GM23338 (cell line): Measurements from ENCODE around the gene AGXT2. TPM values are rescaled to one million over a fixed set of nuclear protein-coding genes. Genes with fewer than 3 reads are reported as not detected.

Experiments
- ATAC-seq: fragments of 200-7000 bp; cut with Tn5 transposase; 3 replicates; pipeline ENCODE4 v1.9.1; 2020
- DNase-seq: peaks from one replicate; pipeline ENCODE4 v3.0.0-alpha.2; 2015; ENCODE audit warnings: low spot score
- H2AFZ ChIP-seq: fragments of 200-600 bp; sonication (generic); 2 replicates; pipeline ENCODE4 v1.8.0; 2016; ENCODE audit warnings: antibody characterized with exemption, mild to moderate bottlenecking, moderate library complexity
- H3F3A ChIP-seq: fragments of 200-600 bp; sonication (generic); replicated peaks from 2 replicates; pipeline ENCODE4 v1.8.0; 2017; ENCODE audit warnings: antibody characterized with exemption, mixed run types, low read depth
- H3K27ac ChIP-seq: fragments of 200-600 bp; sonication (generic); 2 replicates; pipeline ENCODE4 v1.6.1; 2016; ENCODE audit warnings: low read depth
- H3K27me3 ChIP-seq: fragments of 200-600 bp; sonication (generic); 2 replicates; pipeline ENCODE4 v1.8.0; 2016; ENCODE audit warnings: mild to moderate bottlenecking, mixed run types, moderate library complexity; ENCODE audit not compliant: insufficient read depth
- H3K36me3 ChIP-seq: fragments of 200-600 bp; sonication (generic); 2 replicates; pipeline ENCODE4 v1.8.0; 2016; ENCODE audit warnings: mild to moderate bottlenecking; ENCODE audit not compliant: insufficient read depth
- H3K4me1 ChIP-seq: fragments of 200-600 bp; sonication (generic); 2 replicates; pipeline ENCODE4 v1.8.0; 2016; ENCODE audit warnings: mild to moderate bottlenecking, moderate library complexity; ENCODE audit not compliant: insufficient read depth
- H3K4me2 ChIP-seq: fragments of 200-600 bp; sonication (generic); 2 replicates; pipeline ENCODE4 v1.7.1; 2017; ENCODE audit warnings: mixed run types
- H3K4me3 ChIP-seq: fragments of 200-600 bp; sonication (generic); 2 replicates; pipeline ENCODE4 v1.6.1; 2016; ENCODE audit warnings: mixed run types
- H3K79me2 ChIP-seq: fragments of 200-600 bp; sonication (generic); replicated peaks from 2 replicates; pipeline ENCODE4 v1.8.0; 2017; ENCODE audit warnings: mild to moderate bottlenecking; ENCODE audit not compliant: insufficient read depth
- H3K9me2 ChIP-seq: fragments of 200-600 bp; sonication (generic); 2 replicates; pipeline ENCODE4 v1.8.0; 2017; ENCODE audit not compliant: insufficient read depth
- H4K20me1 ChIP-seq: fragments of 200-600 bp; sonication (generic); replicated peaks from 2 replicates; pipeline ENCODE4 v1.8.0; 2017; ENCODE audit warnings: mild to moderate bottlenecking; ENCODE audit not compliant: insufficient read depth
- H3K27ac Mint-ChIP-seq: 2 replicates; pipeline ENCODE4 v1.8.0; 2020; ENCODE audit warnings: inconsistent platforms, mild to moderate bottlenecking, moderate library complexity, mixed read lengths
- H3K27me3 Mint-ChIP-seq: 3 replicates; pipeline ENCODE4 v1.8.0; 2022; ENCODE audit warnings: low read depth, mild to moderate bottlenecking, moderate library complexity, mixed read lengths, inconsistent platforms; ENCODE audit not compliant: insufficient read depth, poor library complexity
- H3K36me3 Mint-ChIP-seq: 3 replicates; pipeline ENCODE4 v1.8.0; 2021; ENCODE audit warnings: low read depth, mild to moderate bottlenecking, inconsistent platforms, moderate library complexity, mixed read lengths
- H3K4me1 Mint-ChIP-seq: 3 replicates; pipeline ENCODE4 v1.8.0; 2020; ENCODE audit warnings: mild to moderate bottlenecking, inconsistent platforms, mixed read lengths
- H3K4me3 Mint-ChIP-seq: 3 replicates; pipeline ENCODE4 v1.8.0; 2021; ENCODE audit warnings: moderate library complexity, mild to moderate bottlenecking, inconsistent platforms, mixed read lengths
- H3K9me3 Mint-ChIP-seq: 3 replicates; pipeline ENCODE4 v1.8.0; 2020; ENCODE audit warnings: moderate library complexity, mild to moderate bottlenecking, inconsistent platforms, mixed read lengths
- CREB1 ChIP-seq: fragments of 250-450 bp; sonication (Bioruptor Pico); IDR thresholded peaks from 2 replicates; pipeline ENCODE4 v1.5.0; 2020; ENCODE audit warnings: low read depth, mild to moderate bottlenecking, moderate library complexity
- EZH2 ChIP-seq: fragments of 200-600 bp; sonication (generic); IDR thresholded peaks from one replicate; pipeline ENCODE4 v1.8.0; 2017; ENCODE audit warnings: antibody characterized with exemption, mild to moderate bottlenecking, low read depth; ENCODE audit not compliant: unreplicated experiment
- EZH2phosphoT487 ChIP-seq: fragments of 200-600 bp; sonication (generic); IDR thresholded peaks from one replicate; pipeline ENCODE4 v1.8.1; 2018; ENCODE audit warnings: antibody characterized with exemption; ENCODE audit not compliant: unreplicated experiment
- JUNB ChIP-seq: IDR thresholded peaks from one replicate; pipeline ENCODE4 v1.6.1; 2016; ENCODE audit warnings: antibody characterized with exemption; ENCODE audit not compliant: unreplicated experiment
- NANOG ChIP-seq: IDR thresholded peaks from 2 replicates; pipeline ENCODE4 v1.6.1; 2016; ENCODE audit warnings: antibody characterized with exemption, borderline replicate concordance
- STAT1 ChIP-seq: IDR thresholded peaks from one replicate; pipeline ENCODE4 v1.6.1; 2016; ENCODE audit warnings: antibody characterized with exemption; ENCODE audit not compliant: unreplicated experiment
- ZNF114 ChIP-seq: fragments of 250-450 bp; sonication (Bioruptor Pico); IDR thresholded peaks from 2 replicates; pipeline ENCODE4 v1.5.0; 2020; ENCODE audit warnings: mild to moderate bottlenecking, moderate library complexity
- ZNF331 ChIP-seq: fragments of 250-450 bp; sonication (Bioruptor Pico); IDR thresholded peaks from 2 replicates; pipeline ENCODE4 v1.5.0; 2020; ENCODE audit warnings: low read depth, mild to moderate bottlenecking, moderate library complexity
- polyA plus RNA-seq: library from polyadenylated mRNA; unstranded; fragments of >200 nt; fragmentation: Nextera tagmentation; extraction: Ambion mirVana; gene quantifications from 2 replicates; pipeline ENCODE4 v1.2.1, GENCODE V29; 2016
- total RNA-seq: library from RNA; depleted of rRNA; stranded (reverse); fragments of >200 nt; shearing (Covaris generic); gene quantifications from 2 replicates; pipeline ENCODE4 v1.2.3, GENCODE V29; 2014
- TF ChIP-seq, protein P1 (sequence below): IDR thresholded peaks from one replicate; pipeline ENCODE4 v1.6.1; 2018; ENCODE audit warnings: antibody characterized with exemption; ENCODE audit not compliant: unreplicated experiment
- TF ChIP-seq, protein P2 (sequence below), 2 experiments: fragments of 200-600 bp in 1 of 2; sonication (generic) in 1 of 2; conservative IDR thresholded peaks; 2 replicates each; pipeline versions ENCODE4 v1.5.1 to v1.6.1; 2016 to 2017; ENCODE audit warnings: antibody characterized with exemption in 2 of 2, low read depth in 2 of 2, mild to moderate bottlenecking in 2 of 2, moderate library complexity in 1 of 2
- TF ChIP-seq, protein P3 (sequence below): IDR thresholded peaks from 2 replicates; pipeline ENCODE4 v1.6.1; 2016; ENCODE audit warnings: antibody characterized with exemption
- TF ChIP-seq, protein P4 (sequence below): fragments of 250-450 bp; sonication (Bioruptor Pico); IDR thresholded peaks from 2 replicates; pipeline ENCODE4 v1.5.0; 2020; ENCODE audit warnings: mild to moderate bottlenecking, moderate library complexity

AGXT2 gene
- total and polyA plus RNA-seq, 2 experiments from 2014 or later = not detected

DNA sequence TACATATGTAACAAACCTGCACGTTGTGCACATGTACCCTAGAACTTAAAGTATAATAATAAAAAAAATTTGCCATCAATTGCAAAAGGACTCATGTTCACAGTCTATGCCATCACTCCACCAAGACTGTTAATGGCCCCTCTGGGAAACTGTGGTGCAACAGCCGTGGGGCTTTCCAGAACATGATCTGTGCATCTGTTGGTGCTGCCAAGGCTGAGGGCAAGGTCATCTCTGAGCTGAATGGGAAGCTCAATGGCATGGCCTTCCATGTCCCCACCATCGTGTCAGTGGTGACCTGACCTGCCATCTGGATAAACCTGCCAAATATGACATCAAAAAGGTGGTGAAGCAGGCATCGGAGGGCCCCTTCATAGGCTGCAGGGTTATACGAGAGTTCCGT is 33.4 kb upstream of the AGXT2 start:
- Histone ChIP-seq H3F3A (no peaks in the 10 kb centered on the region), H4K20me1 (no peaks in the 10 kb centered on the region), H3K79me2 (no peaks in the 10 kb centered on the region), H3K4me1 (no peaks in the 10 kb centered on the region), H3K4me3 (no peak overlapping the region), H2AFZ (no peak overlapping the region), H3K9me2 (no peaks in the 10 kb centered on the region), H3K4me2 (no peak overlapping the region), H3K27ac (no peak overlapping the region), H3K27me3 (no peaks in the 10 kb centered on the region), H3K36me3 (no peaks in the 10 kb centered on the region)
- H3K9me3 Mint-ChIP-seq = peaks cover 10% of the 10 kb centered on the region; the same call in 1 of the 3 replicates
- H3K27ac Mint-ChIP-seq = no peak overlapping the region
- no peak overlapping the region for H3K4me3 Mint-ChIP-seq
- ATAC-seq (no peak), DNase-seq (no peak)
- no peaks in the 10 kb centered on the region for H3K4me1 Mint-ChIP-seq
- no peaks in the 10 kb centered on the region for H3K36me3 Mint-ChIP-seq
- peaks cover 2% of the 10 kb centered on the region for H3K27me3 Mint-ChIP-seq
- no peak for TF ChIP-seq JUNB
- TF ChIP-seq ZNF114 (CRISPR knock-in tag) = no peak
- TF ChIP-seq, protein P1, sequence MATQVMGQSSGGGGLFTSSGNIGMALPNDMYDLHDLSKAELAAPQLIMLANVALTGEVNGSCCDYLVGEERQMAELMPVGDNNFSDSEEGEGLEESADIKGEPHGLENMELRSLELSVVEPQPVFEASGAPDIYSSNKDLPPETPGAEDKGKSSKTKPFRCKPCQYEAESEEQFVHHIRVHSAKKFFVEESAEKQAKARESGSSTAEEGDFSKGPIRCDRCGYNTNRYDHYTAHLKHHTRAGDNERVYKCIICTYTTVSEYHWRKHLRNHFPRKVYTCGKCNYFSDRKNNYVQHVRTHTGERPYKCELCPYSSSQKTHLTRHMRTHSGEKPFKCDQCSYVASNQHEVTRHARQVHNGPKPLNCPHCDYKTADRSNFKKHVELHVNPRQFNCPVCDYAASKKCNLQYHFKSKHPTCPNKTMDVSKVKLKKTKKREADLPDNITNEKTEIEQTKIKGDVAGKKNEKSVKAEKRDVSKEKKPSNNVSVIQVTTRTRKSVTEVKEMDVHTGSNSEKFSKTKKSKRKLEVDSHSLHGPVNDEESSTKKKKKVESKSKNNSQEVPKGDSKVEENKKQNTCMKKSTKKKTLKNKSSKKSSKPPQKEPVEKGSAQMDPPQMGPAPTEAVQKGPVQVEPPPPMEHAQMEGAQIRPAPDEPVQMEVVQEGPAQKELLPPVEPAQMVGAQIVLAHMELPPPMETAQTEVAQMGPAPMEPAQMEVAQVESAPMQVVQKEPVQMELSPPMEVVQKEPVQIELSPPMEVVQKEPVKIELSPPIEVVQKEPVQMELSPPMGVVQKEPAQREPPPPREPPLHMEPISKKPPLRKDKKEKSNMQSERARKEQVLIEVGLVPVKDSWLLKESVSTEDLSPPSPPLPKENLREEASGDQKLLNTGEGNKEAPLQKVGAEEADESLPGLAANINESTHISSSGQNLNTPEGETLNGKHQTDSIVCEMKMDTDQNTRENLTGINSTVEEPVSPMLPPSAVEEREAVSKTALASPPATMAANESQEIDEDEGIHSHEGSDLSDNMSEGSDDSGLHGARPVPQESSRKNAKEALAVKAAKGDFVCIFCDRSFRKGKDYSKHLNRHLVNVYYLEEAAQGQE = no peak
- TF ChIP-seq EZH2 = no peak
- no peak for TF ChIP-seq CREB1
- no peak for TF ChIP-seq EZH2phosphoT487
- TF ChIP-seq, protein P2, sequence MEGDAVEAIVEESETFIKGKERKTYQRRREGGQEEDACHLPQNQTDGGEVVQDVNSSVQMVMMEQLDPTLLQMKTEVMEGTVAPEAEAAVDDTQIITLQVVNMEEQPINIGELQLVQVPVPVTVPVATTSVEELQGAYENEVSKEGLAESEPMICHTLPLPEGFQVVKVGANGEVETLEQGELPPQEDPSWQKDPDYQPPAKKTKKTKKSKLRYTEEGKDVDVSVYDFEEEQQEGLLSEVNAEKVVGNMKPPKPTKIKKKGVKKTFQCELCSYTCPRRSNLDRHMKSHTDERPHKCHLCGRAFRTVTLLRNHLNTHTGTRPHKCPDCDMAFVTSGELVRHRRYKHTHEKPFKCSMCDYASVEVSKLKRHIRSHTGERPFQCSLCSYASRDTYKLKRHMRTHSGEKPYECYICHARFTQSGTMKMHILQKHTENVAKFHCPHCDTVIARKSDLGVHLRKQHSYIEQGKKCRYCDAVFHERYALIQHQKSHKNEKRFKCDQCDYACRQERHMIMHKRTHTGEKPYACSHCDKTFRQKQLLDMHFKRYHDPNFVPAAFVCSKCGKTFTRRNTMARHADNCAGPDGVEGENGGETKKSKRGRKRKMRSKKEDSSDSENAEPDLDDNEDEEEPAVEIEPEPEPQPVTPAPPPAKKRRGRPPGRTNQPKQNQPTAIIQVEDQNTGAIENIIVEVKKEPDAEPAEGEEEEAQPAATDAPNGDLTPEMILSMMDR (conservative IDR thresholded peaks at IDR 0.05; ENCODE audit: low read depth in 2 of 2) = no peak
- no peak for TF ChIP-seq STAT1
- TF ChIP-seq, protein P3, sequence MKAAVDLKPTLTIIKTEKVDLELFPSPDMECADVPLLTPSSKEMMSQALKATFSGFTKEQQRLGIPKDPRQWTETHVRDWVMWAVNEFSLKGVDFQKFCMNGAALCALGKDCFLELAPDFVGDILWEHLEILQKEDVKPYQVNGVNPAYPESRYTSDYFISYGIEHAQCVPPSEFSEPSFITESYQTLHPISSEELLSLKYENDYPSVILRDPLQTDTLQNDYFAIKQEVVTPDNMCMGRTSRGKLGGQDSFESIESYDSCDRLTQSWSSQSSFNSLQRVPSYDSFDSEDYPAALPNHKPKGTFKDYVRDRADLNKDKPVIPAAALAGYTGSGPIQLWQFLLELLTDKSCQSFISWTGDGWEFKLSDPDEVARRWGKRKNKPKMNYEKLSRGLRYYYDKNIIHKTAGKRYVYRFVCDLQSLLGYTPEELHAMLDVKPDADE = no peak
- no peak for TF ChIP-seq ZNF331 (CRISPR knock-in tag)
- TF ChIP-seq NANOG = no peak
- TF ChIP-seq, protein P4, sequence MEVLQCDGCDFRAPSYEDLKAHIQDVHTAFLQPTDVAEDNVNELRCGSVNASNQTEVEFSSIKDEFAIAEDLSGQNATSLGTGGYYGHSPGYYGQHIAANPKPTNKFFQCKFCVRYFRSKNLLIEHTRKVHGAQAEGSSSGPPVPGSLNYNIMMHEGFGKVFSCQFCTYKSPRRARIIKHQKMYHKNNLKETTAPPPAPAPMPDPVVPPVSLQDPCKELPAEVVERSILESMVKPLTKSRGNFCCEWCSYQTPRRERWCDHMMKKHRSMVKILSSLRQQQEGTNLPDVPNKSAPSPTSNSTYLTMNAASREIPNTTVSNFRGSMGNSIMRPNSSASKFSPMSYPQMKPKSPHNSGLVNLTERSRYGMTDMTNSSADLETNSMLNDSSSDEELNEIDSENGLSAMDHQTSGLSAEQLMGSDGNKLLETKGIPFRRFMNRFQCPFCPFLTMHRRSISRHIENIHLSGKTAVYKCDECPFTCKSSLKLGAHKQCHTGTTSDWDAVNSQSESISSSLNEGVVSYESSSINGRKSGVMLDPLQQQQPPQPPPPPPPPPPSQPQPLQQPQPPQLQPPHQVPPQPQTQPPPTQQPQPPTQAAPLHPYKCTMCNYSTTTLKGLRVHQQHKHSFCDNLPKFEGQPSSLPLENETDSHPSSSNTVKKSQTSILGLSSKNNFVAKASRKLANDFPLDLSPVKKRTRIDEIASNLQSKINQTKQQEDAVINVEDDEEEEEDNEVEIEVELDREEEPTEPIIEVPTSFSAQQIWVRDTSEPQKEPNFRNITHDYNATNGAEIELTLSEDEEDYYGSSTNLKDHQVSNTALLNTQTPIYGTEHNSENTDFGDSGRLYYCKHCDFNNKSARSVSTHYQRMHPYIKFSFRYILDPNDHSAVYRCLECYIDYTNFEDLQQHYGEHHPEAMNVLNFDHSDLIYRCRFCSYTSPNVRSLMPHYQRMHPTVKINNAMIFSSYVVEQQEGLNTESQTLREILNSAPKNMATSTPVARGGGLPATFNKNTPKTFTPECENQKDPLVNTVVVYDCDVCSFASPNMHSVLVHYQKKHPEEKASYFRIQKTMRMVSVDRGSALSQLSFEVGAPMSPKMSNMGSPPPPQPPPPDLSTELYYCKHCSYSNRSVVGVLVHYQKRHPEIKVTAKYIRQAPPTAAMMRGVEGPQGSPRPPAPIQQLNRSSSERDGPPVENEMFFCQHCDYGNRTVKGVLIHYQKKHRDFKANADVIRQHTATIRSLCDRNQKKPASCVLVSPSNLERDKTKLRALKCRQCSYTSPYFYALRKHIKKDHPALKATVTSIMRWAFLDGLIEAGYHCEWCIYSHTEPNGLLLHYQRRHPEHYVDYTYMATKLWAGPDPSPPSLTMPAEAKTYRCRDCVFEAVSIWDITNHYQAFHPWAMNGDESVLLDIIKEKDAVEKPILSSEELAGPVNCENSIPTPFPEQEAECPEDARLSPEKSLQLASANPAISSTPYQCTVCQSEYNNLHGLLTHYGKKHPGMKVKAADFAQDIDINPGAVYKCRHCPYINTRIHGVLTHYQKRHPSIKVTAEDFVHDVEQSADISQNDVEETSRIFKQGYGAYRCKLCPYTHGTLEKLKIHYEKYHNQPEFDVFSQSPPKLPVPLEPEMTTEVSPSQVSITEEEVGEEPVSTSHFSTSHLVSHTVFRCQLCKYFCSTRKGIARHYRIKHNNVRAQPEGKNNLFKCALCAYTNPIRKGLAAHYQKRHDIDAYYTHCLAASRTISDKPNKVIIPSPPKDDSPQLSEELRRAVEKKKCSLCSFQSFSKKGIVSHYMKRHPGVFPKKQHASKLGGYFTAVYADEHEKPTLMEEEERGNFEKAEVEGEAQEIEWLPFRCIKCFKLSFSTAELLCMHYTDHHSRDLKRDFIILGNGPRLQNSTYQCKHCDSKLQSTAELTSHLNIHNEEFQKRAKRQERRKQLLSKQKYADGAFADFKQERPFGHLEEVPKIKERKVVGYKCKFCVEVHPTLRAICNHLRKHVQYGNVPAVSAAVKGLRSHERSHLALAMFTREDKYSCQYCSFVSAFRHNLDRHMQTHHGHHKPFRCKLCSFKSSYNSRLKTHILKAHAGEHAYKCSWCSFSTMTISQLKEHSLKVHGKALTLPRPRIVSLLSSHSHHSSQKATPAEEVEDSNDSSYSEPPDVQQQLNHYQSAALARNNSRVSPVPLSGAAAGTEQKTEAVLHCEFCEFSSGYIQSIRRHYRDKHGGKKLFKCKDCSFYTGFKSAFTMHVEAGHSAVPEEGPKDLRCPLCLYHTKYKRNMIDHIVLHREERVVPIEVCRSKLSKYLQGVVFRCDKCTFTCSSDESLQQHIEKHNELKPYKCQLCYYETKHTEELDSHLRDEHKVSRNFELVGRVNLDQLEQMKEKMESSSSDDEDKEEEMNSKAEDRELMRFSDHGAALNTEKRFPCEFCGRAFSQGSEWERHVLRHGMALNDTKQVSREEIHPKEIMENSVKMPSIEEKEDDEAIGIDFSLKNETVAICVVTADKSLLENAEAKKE (CRISPR knock-in tag) = no peak
